Retina (tissue), 1 donor: ENCODE results near the gene TTC27.
"Not testable (repeated sequence)": the region's sequence is repeated elsewhere in the genome, so short reads cannot be mapped to it uniquely, and the experiment has no call there.

Experiments used
- DNase-seq: peaks from one replicate; pipeline ENCODE4 v3.0.0-alpha.2; 2016

The TTC27 gene

GRCh38 chr2:32812316-32812715 is 184.5 kb downstream of the TTC27 start:
- DNase-seq: no peak

- no peak for DNase-seq
Measured at GRCh38 chr2:32820088-32820487, 192.2 kb downstream of the TTC27 start.

- no peak for DNase-seq
Measured at GRCh38 chr2:32820701-32821100, 192.9 kb downstream of the TTC27 start.

GRCh38 chr2:32824070-32824809 is 196.4 kb downstream of the TTC27 start:
- DNase-seq: no peak

- DNase-seq: no peak
Measured at GRCh38 chr2:32825291-32825712, 197.5 kb downstream of the TTC27 start.

GRCh38 chr2:32830196-32830595 is 202.3 kb downstream of the TTC27 start:
- no peak for DNase-seq

GRCh38 chr2:32832821-32833220 is 205.0 kb downstream of the TTC27 start:
- DNase-seq: no peak

GRCh38 chr2:32833709-32834108 is 205.9 kb downstream of the TTC27 start:
- no peak for DNase-seq

- no peak for DNase-seq
Measured at GRCh38 chr2:32835148-32835547, 207.3 kb downstream of the TTC27 start.

- no peak for DNase-seq
Measured at GRCh38 chr2:32836933-32837332, 209.1 kb downstream of the TTC27 start.

- DNase-seq: no peak
Measured at GRCh38 chr2:32838418-32838817, 210.6 kb downstream of the TTC27 start.

- DNase-seq: no peak
Measured at GRCh38 chr2:32838949-32839348, 211.1 kb downstream of the TTC27 start.

- DNase-seq: no peak
Measured at GRCh38 chr2:32841931-32842898, 214.4 kb downstream of the TTC27 start.

GRCh38 chr2:32843699-32844098 is 215.8 kb downstream of the TTC27 start:
- no peak for DNase-seq

- DNase-seq: no peak
Measured at GRCh38 chr2:32844253-32844652, 216.4 kb downstream of the TTC27 start.

GRCh38 chr2:32846274-32846673 is 218.4 kb downstream of the TTC27 start:
- DNase-seq: not testable (repeated sequence)

- DNase-seq: no peak
Measured at GRCh38 chr2:32847734-32848133, 219.9 kb downstream of the TTC27 start.

GRCh38 chr2:32849456-32850194 is 221.8 kb downstream of the TTC27 start:
- DNase-seq: no peak

- no peak for DNase-seq
Measured at GRCh38 chr2:32851777-32852439, 224.1 kb downstream of the TTC27 start.

GRCh38 chr2:32852856-32853255 is 225.0 kb downstream of the TTC27 start:
- DNase-seq: no peak

GRCh38 chr2:32856891-32857290 is 229.0 kb downstream of the TTC27 start:
- DNase-seq: no peak

GRCh38 chr2:32858713-32859112 is 230.9 kb downstream of the TTC27 start:
- no peak for DNase-seq

- DNase-seq: no peak
Measured at GRCh38 chr2:32860385-32860784, 232.5 kb downstream of the TTC27 start.
